HG03571 (cell line): ENCODE data around the gene UGT2B17.

Experiments used
- ATAC-seq: cut with Tn5 transposase; IDR thresholded peaks from one replicate; pipeline ENCODE4 v1.9.1; 2021; ENCODE audit not compliant: unreplicated experiment

UGT2B17 gene

DNA sequence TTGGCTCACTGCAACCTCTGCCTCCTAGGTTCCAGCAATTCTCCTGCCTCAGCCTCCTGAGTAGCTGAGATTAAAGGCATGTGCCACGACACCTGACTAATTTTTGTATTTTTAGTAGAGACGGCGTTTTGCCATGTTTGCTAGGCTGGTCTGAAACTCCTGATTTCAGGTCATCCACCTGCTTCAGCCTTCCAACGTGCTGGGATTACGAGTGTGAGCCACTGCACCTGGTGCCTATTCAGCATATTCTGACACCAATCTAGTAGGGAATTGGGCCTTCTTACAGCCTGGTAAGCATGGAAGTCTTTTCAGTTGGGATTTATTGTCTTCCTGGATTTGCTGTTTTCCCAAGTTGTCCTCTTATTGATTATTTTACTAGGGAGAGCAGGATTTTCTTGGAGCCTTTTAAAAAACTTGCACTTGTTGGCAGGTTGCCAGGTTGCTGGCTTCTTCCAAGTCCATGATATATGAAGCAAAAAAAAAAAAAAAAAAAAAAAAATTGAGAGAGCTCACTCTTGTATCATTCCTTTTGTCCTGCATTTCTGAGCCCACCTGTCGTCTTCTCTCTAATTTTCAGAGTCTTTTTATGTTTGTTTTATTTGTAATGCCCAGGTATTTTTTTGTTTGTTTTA lies 85.2 kb downstream of the UGT2B17 start:
- ATAC-seq = no peak

- no peak for ATAC-seq
Observed at GRCh38 chr4:68489338-68489737, 86.8 kb downstream of the UGT2B17 start.
